Measurements from ENCODE around the gene DISP3. TPM values are rescaled to one million over a fixed set of nuclear protein-coding genes. Genes with fewer than 3 reads are reported as not detected.

Gene DISP3
- polyA plus RNA-seq, 1 of the 3 experiments (the other 2 are of a cell fraction), result 0.08 TPM

GRCh38 chr1:11463177-11463576 is 15.8 kb upstream of the DISP3 start:
- Histone ChIP-seq H3K9me3 (no peaks in the 10 kb centered on the region), H4K20me1 (ENCODE audit: insufficient read depth) (no peaks in the 10 kb centered on the region), H2AFZ (ENCODE audit: low read depth) (no peak overlapping the region), H3K4me2 (no peak overlapping the region), H3K9ac (no peak overlapping the region), H3K4me1 (ENCODE audit: control insufficient read depth in 1 of 2, insufficient read depth in 2 of 2, low read depth in 1 of 2, low read length in 1 of 2) (peaks cover 0 to 26% of the 10 kb centered on the region in 2 experiments; a peak in 1 of 4 replicates), H3K27me3 (ENCODE audit: insufficient read depth) (peaks cover 7% of the 10 kb centered on the region; the same call in 1 of the 2 replicates), H3K79me2 (ENCODE audit: insufficient read depth) (no peaks in the 10 kb centered on the region), H3K9me2 (no peaks in the 10 kb centered on the region), H3K36me3 (replicated peaks in 1 of 2; ENCODE audit: control insufficient read depth in 1 of 2, insufficient read depth in 2 of 2, low read length in 1 of 2) (no peaks in the 10 kb centered on the region), H3K27ac (ENCODE audit: low read depth in 2 of 2, low read length in 1 of 2) (no peak overlapping the region), H3F3A (replicated peaks; ENCODE audit: insufficient read depth) (no peaks in the 10 kb centered on the region), H3K4me3 (ENCODE audit: low read depth in 2 of 2, low read length in 1 of 2) (no peak overlapping the region)
- DNase-seq, result no peak
- no peak for TF ChIP-seq YY1 (IDR thresholded peaks at IDR 0.05; ENCODE audit: low read depth)
- CTCF ChIA-PET, result interaction anchor here (9.3 kb wide), 1 partner anchor 14 kb away, joined by 63 read pairs; the partner anchor contains the start of gene DISP3
- POLR2A ChIA-PET, result interaction anchor here (1.4 kb wide), 1 partner anchor 16 kb away, joined by 3 read pairs; the partner anchor contains the start of gene DISP3
- 11% methylated on average over 3 of the region's 4 CpGs for WGBS (ENCODE audit: low lambda C conversion rate)

GRCh38 chr1:11465307-11465706 is 13.6 kb upstream of the DISP3 start:
- no peak for DNase-seq
- WGBS (ENCODE audit: low lambda C conversion rate), result 49% methylated on average over 6 of the region's 6 CpGs
- H3K4me1 ChIP-seq (ENCODE audit: control insufficient read depth in 1 of 2, insufficient read depth in 2 of 2, low read depth in 1 of 2, low read length in 1 of 2), result peaks cover 0 to 10% of the 10 kb centered on the region in 2 experiments; a peak in 1 of 4 replicates
- TF ChIP-seq POLR2AphosphoS5 (IDR thresholded peaks at IDR 0.05; ENCODE audit: low read depth, low read length), result no peak
- H3K27me3 ChIP-seq (ENCODE audit: insufficient read depth), result 0 out of 2 replicates have a peak, but pooled peaks cover 7% of the 10 kb centered on the region
- no peak overlapping the region for H3K27ac ChIP-seq (ENCODE audit: low read depth in 2 of 2, low read length in 1 of 2)
- no peaks in the 10 kb centered on the region for H4K20me1 ChIP-seq (ENCODE audit: insufficient read depth)
- no peaks in the 10 kb centered on the region for H3K9me3 ChIP-seq
- H2AFZ ChIP-seq (ENCODE audit: low read depth), result no peak overlapping the region
- H3K4me2 ChIP-seq, result no peak overlapping the region
- no peaks in the 10 kb centered on the region for H3K79me2 ChIP-seq (ENCODE audit: insufficient read depth)
- no peaks in the 10 kb centered on the region for H3F3A ChIP-seq (replicated peaks; ENCODE audit: insufficient read depth)
- no peaks in the 10 kb centered on the region for H3K36me3 ChIP-seq (replicated peaks in 1 of 2; ENCODE audit: control insufficient read depth in 1 of 2, insufficient read depth in 2 of 2, low read length in 1 of 2)
- H3K9ac ChIP-seq, result no peak overlapping the region
- no peaks in the 10 kb centered on the region for H3K9me2 ChIP-seq
- POLR2A ChIA-PET, result no interaction called here
- H3K4me3 ChIP-seq (ENCODE audit: low read depth in 2 of 2, low read length in 1 of 2), result no peak overlapping the region
- CTCF ChIA-PET, result interaction anchor here (9.3 kb wide), 1 partner anchor 12 kb away, joined by 63 read pairs; the partner anchor contains the start of gene DISP3

GRCh38 chr1:11466416-11466815 is 12.5 kb upstream of the DISP3 start:
- peaks cover 0 to 12% of the 10 kb centered on the region in 2 experiments; a peak in 1 of 4 replicates for H3K4me1 ChIP-seq (ENCODE audit: control insufficient read depth in 1 of 2, insufficient read depth in 2 of 2, low read depth in 1 of 2, low read length in 1 of 2)
- H3K27me3 ChIP-seq (ENCODE audit: insufficient read depth), result 0 out of 2 replicates have a peak, but pooled peaks cover 2% of the 10 kb centered on the region
- no peak for DNase-seq
- H2AFZ ChIP-seq (ENCODE audit: low read depth), result no peak overlapping the region
- H3F3A ChIP-seq (replicated peaks; ENCODE audit: insufficient read depth), result no peaks in the 10 kb centered on the region
- no peaks in the 10 kb centered on the region for H3K9me3 ChIP-seq
- no peaks in the 10 kb centered on the region for H3K36me3 ChIP-seq (replicated peaks in 1 of 2; ENCODE audit: control insufficient read depth in 1 of 2, insufficient read depth in 2 of 2, low read length in 1 of 2)
- no peaks in the 10 kb centered on the region for H3K79me2 ChIP-seq (ENCODE audit: insufficient read depth)
- ChIA-PET CTCF (interaction anchor here (1.2 to 9.3 kb wide), 3 partner anchors 8 to 429 kb away, joined by 4 to 63 read pairs (median 4); partner anchors contain the start of gene DISP3), POLR2A (interaction anchor here (1.3 kb wide), 1 partner anchor 12 kb away, joined by 4 read pairs; the partner anchor contains the start of gene DISP3)
- no peak overlapping the region for H3K4me2 ChIP-seq
- no peak for TF ChIP-seq ZBTB33 (IDR thresholded peaks at IDR 0.05; ENCODE audit: borderline replicate concordance, low read depth)
- no peak for TF ChIP-seq CHD2 (IDR thresholded peaks at IDR 0.05; ENCODE audit: low read length, partially characterized antibody)
- TF ChIP-seq RXRA (IDR thresholded peaks at IDR 0.05; ENCODE audit: borderline replicate concordance, low read depth), result no peak
- TF ChIP-seq IRF3 (IDR thresholded peaks at IDR 0.05; ENCODE audit: low read depth, low read length), result no peak
- no peak for TF ChIP-seq PBX3 (IDR thresholded peaks at IDR 0.05)
- no peak for TF ChIP-seq GABPA (IDR thresholded peaks at IDR 0.05; ENCODE audit: low read depth)
- TF ChIP-seq EZH2phosphoT487 (IDR thresholded peaks at IDR 0.05; ENCODE audit: borderline replicate concordance, low read depth), result no peak
- TF ChIP-seq TAF1 (IDR thresholded peaks at IDR 0.05; ENCODE audit: borderline replicate concordance, low read depth, low read length), result no peak
- no peak for TF ChIP-seq YY1 (IDR thresholded peaks at IDR 0.05; ENCODE audit: low read depth)
- no peak for TF ChIP-seq SIN3A (IDR thresholded peaks at IDR 0.05; ENCODE audit: borderline replicate concordance, low read depth, low read length)
- TF ChIP-seq RAD21 (IDR thresholded peaks at IDR 0.05; ENCODE audit: low read length), result no peak
- TF ChIP-seq USF2 (IDR thresholded peaks at IDR 0.05; ENCODE audit: borderline replicate concordance, low read depth, low read length), result no peak
- H3K4me3 ChIP-seq (ENCODE audit: low read depth in 2 of 2, low read length in 1 of 2), result no peak overlapping the region
- no peaks in the 10 kb centered on the region for H4K20me1 ChIP-seq (ENCODE audit: insufficient read depth)
- H3K27ac ChIP-seq (ENCODE audit: low read depth in 2 of 2, low read length in 1 of 2), result no peak overlapping the region
- no peaks in the 10 kb centered on the region for H3K9me2 ChIP-seq
- 42% methylated on average over 2 of the region's 2 CpGs for WGBS (ENCODE audit: low lambda C conversion rate)
- H3K9ac ChIP-seq, result no peak overlapping the region
